ENCODE results near the gene PLCH1.

The PLCH1 gene

DNA sequence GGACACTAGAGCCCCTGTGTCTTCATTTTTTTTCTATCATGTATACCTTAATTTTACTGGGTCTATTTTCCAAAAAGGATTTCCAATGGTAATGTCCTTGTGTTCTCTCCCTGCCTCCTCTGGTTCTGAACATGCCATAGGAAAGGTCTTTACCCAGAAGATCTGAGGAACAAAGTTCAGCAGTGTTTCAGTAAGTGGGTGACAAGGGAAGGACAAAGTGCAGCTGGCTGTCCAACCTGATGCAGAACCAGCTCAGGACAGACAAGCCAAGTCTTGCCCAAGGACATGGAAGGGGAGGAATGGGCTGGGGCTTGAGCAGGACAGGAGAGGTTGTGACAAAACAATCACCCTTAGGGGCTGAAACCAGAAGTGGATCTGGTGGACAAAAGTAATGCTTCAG lies 390.2 kb downstream of the PLCH1 start:
- DNase-seq (ENCODE audit: low read depth in 3 of 3, low spot score in 1 of 3): no peak

DNA sequence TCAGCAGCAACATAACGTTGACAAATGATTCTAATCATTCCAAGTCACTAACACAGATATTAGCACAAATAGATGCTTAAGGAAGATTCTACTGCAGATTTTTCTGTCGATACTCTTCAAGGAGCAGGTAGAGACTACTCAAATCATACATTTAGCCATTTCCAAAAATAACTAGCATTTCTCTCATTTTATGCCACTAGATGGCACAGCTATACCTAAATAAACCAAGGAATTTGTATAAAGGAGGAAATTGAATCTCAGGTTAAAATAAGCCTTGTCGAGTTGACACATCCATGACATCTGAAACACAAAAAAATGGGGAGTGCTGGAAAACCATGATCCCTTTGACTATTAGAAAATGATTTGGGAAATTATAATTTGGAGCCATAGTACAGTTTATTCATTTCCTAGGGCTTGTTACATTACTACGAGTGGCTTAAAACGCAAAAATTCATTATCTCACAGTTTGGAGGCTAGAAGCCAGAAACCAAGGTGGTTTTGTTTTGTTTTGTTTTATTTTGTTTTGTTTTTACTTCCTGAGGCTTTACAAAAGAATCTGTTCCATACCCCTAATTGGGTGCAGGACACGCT lies 391.9 kb downstream of the PLCH1 start:
- DNase-seq (ENCODE audit: low read depth in 3 of 3, low spot score in 1 of 3): no peak

GRCh38 chr3:155350571-155350970 lies 394.3 kb downstream of the PLCH1 start:
- DNase-seq (ENCODE audit: low read depth in 3 of 3, low spot score in 1 of 3): no peak

DNA sequence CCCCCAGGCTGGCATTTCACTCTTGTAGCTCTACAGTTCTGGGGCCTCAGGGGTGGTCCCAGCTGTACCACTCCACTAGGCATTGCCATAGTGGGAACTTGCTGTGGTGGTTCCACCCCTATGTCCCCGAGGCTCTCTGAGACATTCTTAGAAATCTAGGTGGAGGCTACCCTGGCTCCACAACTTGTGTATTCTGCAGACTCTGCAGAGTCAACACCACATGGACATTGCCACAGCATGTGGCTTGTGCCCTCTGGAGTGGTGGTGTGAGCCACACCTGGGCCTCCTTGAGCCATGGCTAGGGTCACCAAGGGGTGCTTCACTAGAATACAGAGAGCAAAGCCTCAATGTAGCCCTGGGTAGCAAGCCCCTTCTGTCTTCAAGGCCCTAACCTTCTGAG lies 397.0 kb downstream of the PLCH1 start:
- DNase-seq (ENCODE audit: low read depth in 3 of 3, low spot score in 1 of 3): no peak

DNA sequence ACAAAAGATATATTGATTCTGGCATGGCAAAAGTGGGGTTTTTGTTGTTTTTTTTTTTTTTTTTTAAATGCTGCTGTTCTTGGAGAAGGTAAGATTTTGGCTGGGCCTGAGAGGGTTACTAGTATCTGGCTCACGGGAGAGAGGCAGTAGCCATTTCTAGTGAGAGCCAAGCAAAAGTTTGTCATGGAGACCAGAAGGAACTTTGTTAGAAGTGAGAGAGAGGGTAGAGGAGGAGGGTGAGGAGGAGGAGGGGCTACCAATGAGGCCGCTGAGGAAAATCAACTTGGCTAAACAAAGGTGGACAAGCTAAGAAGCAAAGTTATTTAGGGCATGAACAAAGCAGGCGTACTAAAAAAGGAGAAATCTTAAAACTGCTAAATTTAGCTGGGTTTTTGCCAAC lies 402.5 kb downstream of the PLCH1 start:
- DNase-seq (ENCODE audit: low read depth in 3 of 3, low spot score in 1 of 3): no peak

GRCh38 chr3:155339052-155339451 lies 405.8 kb downstream of the PLCH1 start:
- no peak for DNase-seq (ENCODE audit: low read depth in 3 of 3, low spot score in 1 of 3)

- DNase-seq (ENCODE audit: low read depth in 3 of 3, low spot score in 1 of 3): no peak
Observed at GRCh38 chr3:155335724-155336354, 409.0 kb downstream of the PLCH1 start.

DNA sequence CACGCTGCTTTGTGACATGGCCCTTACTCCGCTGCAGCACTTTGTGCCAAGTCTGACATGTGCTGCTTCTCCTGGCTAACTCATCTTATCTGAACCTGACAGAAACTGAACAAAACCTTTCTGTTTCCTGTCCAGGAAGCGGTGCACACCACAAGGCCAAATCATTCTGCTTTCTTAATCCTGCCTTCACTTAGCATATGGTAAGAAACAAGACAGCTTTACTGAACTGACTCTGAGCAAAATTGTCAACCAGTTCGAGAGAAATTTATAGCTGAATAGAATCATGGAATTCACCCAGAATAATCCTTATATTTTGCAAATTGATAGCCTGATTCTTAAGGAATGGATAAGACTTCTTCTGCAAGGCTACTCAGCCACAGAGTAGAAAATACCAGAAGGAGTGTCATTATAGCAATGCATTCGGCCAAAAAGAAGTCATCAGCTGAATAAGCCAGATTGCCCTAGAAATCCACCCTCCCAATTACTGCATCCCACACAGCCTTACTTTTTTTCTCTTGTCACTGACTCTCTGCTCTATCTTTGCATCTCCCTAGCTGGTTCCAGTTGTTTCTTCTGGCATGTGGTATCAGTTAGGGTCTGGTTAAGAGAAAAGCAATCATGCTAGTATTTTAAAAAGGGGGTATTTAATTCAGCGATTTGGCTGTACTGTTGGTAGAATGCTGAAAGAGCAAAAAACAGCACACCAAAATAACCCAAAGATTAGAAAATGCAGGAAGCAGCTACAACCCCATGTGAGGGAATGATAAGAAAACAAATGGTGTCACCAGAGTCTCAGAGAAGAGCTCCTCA lies 409.8 kb downstream of the PLCH1 start:
- DNase-seq (ENCODE audit: low read depth in 3 of 3, low spot score in 1 of 3): no peak

DNA sequence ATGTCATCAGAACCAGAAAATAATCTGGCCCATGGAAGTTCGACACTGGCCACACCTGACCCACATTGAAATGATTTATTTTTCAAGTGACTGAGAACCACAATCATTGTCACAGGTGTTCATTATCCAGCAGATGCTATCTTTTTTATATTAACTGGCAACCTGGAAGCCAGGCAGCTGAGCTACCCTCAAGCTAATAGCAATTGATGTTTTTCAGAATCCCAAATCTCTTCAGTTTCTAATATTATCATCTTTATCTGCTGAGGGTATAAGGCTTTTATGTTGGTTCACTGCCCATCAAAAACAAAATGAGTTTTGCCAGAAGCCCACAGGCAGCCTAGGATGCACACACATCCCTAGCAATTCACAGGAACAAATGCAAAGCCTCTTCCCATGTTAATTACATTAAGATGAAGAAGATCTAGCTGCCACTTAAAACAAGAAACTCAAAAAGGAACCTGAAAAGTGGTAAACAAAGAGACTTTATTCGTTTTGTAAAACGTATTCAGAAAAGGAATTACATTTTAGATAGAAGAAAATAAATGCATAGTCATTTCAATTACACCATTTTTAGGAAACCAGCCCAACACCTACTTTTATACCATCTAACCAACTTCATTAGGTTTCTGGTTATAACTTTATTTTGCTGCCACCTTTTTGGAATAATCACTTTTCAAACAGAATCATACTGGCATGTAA lies 410.5 kb downstream of the PLCH1 start:
- no peak for DNase-seq (ENCODE audit: low read depth in 3 of 3, low spot score in 1 of 3)

DNA sequence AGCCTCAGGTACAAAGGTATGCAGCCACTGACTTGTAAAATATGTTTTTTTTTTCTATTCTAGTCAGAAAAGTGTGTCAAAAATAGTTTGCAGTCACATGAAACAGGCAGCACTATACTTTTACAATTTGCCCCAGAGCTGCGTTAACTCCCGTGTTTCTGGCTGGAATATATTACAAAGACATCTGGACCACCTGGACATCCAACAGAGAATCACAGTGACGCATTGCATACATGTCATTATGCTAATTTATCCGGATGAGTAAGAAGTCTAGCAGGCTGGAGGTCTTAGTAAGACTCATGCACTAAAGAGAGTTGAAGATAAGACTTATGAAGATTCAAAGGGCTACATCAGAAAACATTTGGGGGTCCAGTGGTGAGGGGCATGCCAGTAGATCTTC lies 412.2 kb downstream of the PLCH1 start:
- DNase-seq (ENCODE audit: low read depth in 3 of 3, low spot score in 1 of 3): no peak

DNA sequence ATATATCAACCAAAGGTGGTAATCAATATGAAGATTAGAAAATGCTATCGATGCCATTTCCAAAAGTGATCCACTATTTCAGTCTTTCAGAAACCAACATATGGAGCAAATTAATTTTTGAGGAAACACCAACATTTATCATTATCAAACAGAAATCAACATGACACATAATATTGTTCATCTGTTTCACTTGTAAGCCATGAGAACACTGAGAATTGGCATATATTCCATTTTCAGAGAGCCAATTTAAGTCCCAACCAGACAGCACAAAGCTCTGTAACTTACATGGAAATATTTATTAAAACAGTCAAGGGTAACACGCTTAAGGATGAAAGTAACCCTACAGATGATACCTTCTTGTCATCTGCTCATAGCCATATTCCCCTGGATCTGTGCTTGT lies 413.8 kb downstream of the PLCH1 start:
- no peak for DNase-seq (ENCODE audit: low read depth in 3 of 3, low spot score in 1 of 3)

GRCh38 chr3:155330370-155330769 lies 414.5 kb downstream of the PLCH1 start:
- no peak for DNase-seq (ENCODE audit: low read depth in 3 of 3, low spot score in 1 of 3)

DNA sequence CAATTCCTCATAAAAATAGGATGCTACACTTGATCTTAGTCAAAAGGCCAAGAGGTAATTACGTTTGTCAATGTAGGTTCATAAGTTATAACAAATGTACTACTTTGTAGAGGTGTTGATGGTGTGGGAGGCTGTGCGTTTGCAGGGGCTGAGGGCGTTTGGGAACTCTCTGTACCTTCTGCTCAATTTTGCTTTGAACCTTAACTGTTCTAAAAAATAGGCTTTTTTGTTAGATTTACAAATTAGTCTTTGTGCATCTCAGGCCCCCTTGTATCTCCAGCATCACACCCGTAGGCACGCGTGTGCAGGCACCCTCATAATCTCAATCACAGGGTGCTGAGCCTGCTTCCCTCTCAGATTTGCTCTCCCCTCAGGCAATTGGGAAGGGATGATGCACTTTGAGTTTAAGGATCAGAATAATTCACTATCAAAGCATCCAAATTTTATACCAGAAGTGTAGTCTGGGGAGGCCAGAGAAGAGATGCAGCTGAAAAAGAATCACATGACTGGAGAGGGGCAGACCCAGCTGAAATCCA lies 415.3 kb downstream of the PLCH1 start:
- DNase-seq (ENCODE audit: low read depth in 3 of 3, low spot score in 1 of 3): no peak

DNA sequence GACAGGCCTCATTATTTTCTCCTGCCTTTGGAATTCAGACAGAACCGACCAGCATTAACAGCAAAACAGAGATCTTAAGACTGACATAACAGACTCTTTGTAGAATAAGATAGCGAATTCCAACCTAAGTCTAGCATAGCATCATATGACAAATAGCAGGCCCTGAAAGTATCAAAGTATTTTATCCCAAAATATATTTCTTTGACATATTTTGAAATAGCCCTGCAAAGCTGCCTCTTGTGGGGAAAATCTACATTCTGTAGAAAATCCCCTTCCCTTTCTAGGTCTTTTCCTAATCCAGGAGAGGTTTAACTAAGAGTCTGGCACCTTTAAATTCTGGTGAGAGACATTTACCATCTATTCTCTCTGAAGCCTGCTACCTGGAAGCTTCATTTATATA lies 417.0 kb downstream of the PLCH1 start:
- DNase-seq (ENCODE audit: low read depth in 3 of 3, low spot score in 1 of 3): no peak

DNA sequence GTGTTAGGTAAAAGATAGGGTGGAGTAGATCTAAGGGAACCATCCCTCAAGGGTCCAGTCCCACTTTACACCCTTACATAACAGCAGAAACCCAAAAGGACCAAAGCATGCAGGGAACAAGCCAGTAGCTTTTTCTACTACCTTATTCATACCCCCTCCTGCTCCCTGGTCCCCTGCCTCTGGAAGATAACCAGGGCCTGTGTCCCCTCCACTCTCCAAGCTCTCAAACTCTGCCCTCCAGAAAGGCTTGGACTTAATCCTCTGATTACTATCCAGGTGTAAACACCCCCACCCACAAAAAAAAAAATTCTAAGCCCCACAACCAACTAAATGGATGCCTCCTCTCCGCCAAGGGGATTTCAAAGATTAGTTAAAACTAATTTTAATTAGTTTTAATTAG lies 417.4 kb downstream of the PLCH1 start:
- DNase-seq (ENCODE audit: low read depth in 3 of 3, low spot score in 1 of 3): no peak

- no peak for DNase-seq (ENCODE audit: low read depth in 3 of 3, low spot score in 1 of 3)
Observed at GRCh38 chr3:155326901-155327300, 418.0 kb downstream of the PLCH1 start.

GRCh38 chr3:155326244-155326643 lies 418.6 kb downstream of the PLCH1 start:
- no peak for DNase-seq (ENCODE audit: low read depth in 3 of 3, low spot score in 1 of 3)
